NCI-H526 treated with DMSO at 0.1 percent for 48 hours (cell line): ENCODE data around the gene DISP2.

Experiments used
- DNase-seq: peaks from one replicate; lab custom pipeline; 2025; lab: John Stamatoyannopoulos, UW

The DISP2 gene

GRCh38 chr15:40427188-40427587 is 69.2 kb downstream of the DISP2 start:
- DNase-seq, result no peak

GRCh38 chr15:40428185-40428584 is 70.2 kb downstream of the DISP2 start:
- DNase-seq, result no peak
